ENCODE results near the gene TRERF1. TPM values are rescaled to one million over a fixed set of nuclear protein-coding genes. Genes with fewer than 3 reads are reported as not detected.

The TRERF1 gene
- polyA plus RNA-seq, 1 experiment: 3.5 TPM

DNA sequence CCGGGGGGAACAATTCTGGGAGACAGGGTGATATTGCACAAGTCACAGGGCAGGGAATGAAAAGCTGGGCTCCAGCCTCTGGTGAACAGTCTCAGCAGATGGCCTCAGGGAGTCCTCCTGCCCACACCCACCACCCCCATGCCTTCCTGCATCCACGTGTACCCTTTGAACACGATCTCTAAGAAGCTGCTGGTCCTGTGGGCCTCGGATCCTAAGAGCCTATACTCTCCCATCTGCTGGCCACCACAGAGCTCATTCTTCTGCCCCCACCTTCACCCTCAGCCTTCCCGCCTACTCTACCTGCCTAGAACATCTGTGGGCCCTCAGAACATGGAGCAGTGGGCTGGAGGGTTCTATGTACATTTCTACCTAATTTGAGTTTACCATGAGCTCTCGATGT lies 60.3 kb downstream of the TRERF1 start:
- Histone ChIP-seq H3K27me3 (ENCODE audit: control insufficient read depth, insufficient read depth, low read length) (no peaks in the 10 kb centered on the region), H3K36me3 (ENCODE audit: control insufficient read depth, insufficient read depth, low read length) (0 out of 2 replicates have a peak, but pooled peaks cover 2% of the 10 kb centered on the region), H3K4me3 (ENCODE audit: low read depth, low read length) (no peak overlapping the region)
- TF ChIP-seq CTCF (IDR thresholded peaks at IDR 0.05; ENCODE audit: insufficient read depth, low read depth, low read length): no peak
- POLR2A ChIA-PET: interaction anchor here (0.5 kb wide), 1 partner anchor 13 kb away, joined by 3 read pairs; no protein-coding TSS in a partner anchor
- CTCF ChIA-PET: interaction anchor here (1.1 kb wide), 1 partner anchor 22 kb away, joined by 3 read pairs; no protein-coding TSS in a partner anchor
- no peak for DNase-seq (ENCODE audit: low read depth)

GRCh38 chr6:42390228-42390934 lies 61.3 kb downstream of the TRERF1 start:
- no peaks in the 10 kb centered on the region for H3K27me3 ChIP-seq (ENCODE audit: control insufficient read depth, insufficient read depth, low read length)
- TF ChIP-seq CTCF (IDR thresholded peaks at IDR 0.05; ENCODE audit: insufficient read depth, low read depth, low read length): no peak
- ChIA-PET CTCF (no interaction called here), POLR2A (no interaction called here)
- DNase-seq (ENCODE audit: low read depth): no peak
- 0 out of 2 replicates have a peak, but pooled peaks cover 2% of the 10 kb centered on the region for H3K36me3 ChIP-seq (ENCODE audit: control insufficient read depth, insufficient read depth, low read length)
- H3K4me3 ChIP-seq (ENCODE audit: low read depth, low read length): no peak overlapping the region

DNA sequence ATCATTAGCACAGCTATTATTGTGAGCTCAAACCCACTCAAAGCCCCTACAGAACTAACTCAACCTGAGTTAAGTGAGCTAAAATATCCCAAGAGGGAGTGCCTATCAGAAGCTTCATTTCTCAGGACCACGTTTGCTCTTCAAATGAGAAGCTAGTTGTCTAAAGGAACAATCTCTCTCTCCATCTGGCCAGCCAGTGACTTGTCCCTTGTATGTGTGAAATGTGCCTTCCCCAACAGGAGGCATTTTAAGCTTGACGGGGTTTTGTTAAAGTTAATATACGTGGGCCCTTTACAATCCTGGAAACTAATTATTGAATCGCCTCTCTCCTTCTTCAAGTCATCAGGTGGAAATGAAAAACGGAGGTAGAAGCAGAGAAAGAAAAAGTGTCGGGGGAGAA lies 62.0 kb downstream of the TRERF1 start:
- no peak for TF ChIP-seq CTCF (IDR thresholded peaks at IDR 0.05; ENCODE audit: insufficient read depth, low read depth, low read length)
- no peak for DNase-seq (ENCODE audit: low read depth)
- CTCF ChIA-PET: no interaction called here
- 0 out of 2 replicates have a peak, but pooled peaks cover 2% of the 10 kb centered on the region for H3K36me3 ChIP-seq (ENCODE audit: control insufficient read depth, insufficient read depth, low read length)
- no peak overlapping the region for H3K4me3 ChIP-seq (ENCODE audit: low read depth, low read length)
- POLR2A ChIA-PET: no interaction called here
- no peaks in the 10 kb centered on the region for H3K27me3 ChIP-seq (ENCODE audit: control insufficient read depth, insufficient read depth, low read length)

- no peak for DNase-seq (ENCODE audit: low read depth)
- ChIA-PET CTCF (interaction anchor here (1.2 kb wide), 1 partner anchor 9 kb away, joined by 3 read pairs; no protein-coding TSS in a partner anchor), POLR2A (no interaction called here)
- no peak overlapping the region for H3K4me3 ChIP-seq (ENCODE audit: low read depth, low read length)
- H3K36me3 ChIP-seq (ENCODE audit: control insufficient read depth, insufficient read depth, low read length): 0 out of 2 replicates have a peak, but pooled peaks cover 2% of the 10 kb centered on the region
- TF ChIP-seq CTCF (IDR thresholded peaks at IDR 0.05; ENCODE audit: insufficient read depth, low read depth, low read length): no peak
- H3K27me3 ChIP-seq (ENCODE audit: control insufficient read depth, insufficient read depth, low read length): no peaks in the 10 kb centered on the region
Observed at GRCh38 chr6:42388046-42388445, 63.7 kb downstream of the TRERF1 start.

GRCh38 chr6:42387336-42387735 lies 64.4 kb downstream of the TRERF1 start:
- H3K27me3 ChIP-seq (ENCODE audit: control insufficient read depth, insufficient read depth, low read length): no peaks in the 10 kb centered on the region
- no peak overlapping the region for H3K4me3 ChIP-seq (ENCODE audit: low read depth, low read length)
- no peak for DNase-seq (ENCODE audit: low read depth)
- ChIA-PET POLR2A (no interaction called here), CTCF (no interaction called here)
- H3K36me3 ChIP-seq (ENCODE audit: control insufficient read depth, insufficient read depth, low read length): 0 out of 2 replicates have a peak, but pooled peaks cover 2% of the 10 kb centered on the region
- TF ChIP-seq CTCF (IDR thresholded peaks at IDR 0.05; ENCODE audit: insufficient read depth, low read depth, low read length): no peak
